ENCODE data around the gene TBC1D22B. TPM values are rescaled to one million over a fixed set of nuclear protein-coding genes. Genes with fewer than 3 reads are reported as not detected.

Gene TBC1D22B, protein sequence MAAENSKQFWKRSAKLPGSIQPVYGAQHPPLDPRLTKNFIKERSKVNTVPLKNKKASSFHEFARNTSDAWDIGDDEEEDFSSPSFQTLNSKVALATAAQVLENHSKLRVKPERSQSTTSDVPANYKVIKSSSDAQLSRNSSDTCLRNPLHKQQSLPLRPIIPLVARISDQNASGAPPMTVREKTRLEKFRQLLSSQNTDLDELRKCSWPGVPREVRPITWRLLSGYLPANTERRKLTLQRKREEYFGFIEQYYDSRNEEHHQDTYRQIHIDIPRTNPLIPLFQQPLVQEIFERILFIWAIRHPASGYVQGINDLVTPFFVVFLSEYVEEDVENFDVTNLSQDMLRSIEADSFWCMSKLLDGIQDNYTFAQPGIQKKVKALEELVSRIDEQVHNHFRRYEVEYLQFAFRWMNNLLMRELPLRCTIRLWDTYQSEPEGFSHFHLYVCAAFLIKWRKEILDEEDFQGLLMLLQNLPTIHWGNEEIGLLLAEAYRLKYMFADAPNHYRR
- 6.9 and 7.7 TPM in 2 replicates for total RNA-seq

GRCh38 chr6:37257634-37258404 lies at the start of gene TBC1D22B, which contains the start of gene TMEM217:
Gene TBC1D22B, plus strand, starts transcription at chr6:37257772. Its CDS starts 146 bp downstream, at chr6:37257918.
Gene TMEM217, minus strand, starts transcription at chr6:37258144. Its CDS starts 39,114 bp downstream, at chr6:37219030.
- Histone ChIP-seq H3K4me3 (ENCODE audit: insufficient read depth, low read length) (peak within 1 kb of the TSS; percentile 88), H3K9me3 (ENCODE audit: low read depth, low read length) (no peaks in the 10 kb centered on the region), H2AFZ (ENCODE audit: low read length) (peak within 1 kb of the TSS; percentile 79), H3K4me2 (ENCODE audit: insufficient read depth, low read length) (peak within 1 kb of the TSS; percentile 89), H3K36me3 (ENCODE audit: insufficient read depth, low read length) (no peaks in the 10 kb centered on the region), H3K79me2 (ENCODE audit: insufficient read depth, low read length) (peaks cover 53% of the 10 kb centered on the region), H3K4me1 (ENCODE audit: insufficient read depth, low read length) (peaks cover 14% of the 10 kb centered on the region), H3K27me3 (ENCODE audit: insufficient read depth, low read length) (no peaks in the 10 kb centered on the region), H3K27ac (ENCODE audit: low read depth, low read length) (peak within 1 kb of the TSS; percentile 95), H4K20me1 (ENCODE audit: insufficient read depth, low read length) (no peaks in the 10 kb centered on the region)
- TF ChIP-seq, protein P1, sequence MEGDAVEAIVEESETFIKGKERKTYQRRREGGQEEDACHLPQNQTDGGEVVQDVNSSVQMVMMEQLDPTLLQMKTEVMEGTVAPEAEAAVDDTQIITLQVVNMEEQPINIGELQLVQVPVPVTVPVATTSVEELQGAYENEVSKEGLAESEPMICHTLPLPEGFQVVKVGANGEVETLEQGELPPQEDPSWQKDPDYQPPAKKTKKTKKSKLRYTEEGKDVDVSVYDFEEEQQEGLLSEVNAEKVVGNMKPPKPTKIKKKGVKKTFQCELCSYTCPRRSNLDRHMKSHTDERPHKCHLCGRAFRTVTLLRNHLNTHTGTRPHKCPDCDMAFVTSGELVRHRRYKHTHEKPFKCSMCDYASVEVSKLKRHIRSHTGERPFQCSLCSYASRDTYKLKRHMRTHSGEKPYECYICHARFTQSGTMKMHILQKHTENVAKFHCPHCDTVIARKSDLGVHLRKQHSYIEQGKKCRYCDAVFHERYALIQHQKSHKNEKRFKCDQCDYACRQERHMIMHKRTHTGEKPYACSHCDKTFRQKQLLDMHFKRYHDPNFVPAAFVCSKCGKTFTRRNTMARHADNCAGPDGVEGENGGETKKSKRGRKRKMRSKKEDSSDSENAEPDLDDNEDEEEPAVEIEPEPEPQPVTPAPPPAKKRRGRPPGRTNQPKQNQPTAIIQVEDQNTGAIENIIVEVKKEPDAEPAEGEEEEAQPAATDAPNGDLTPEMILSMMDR (IDR thresholded peaks at IDR 0.05; ENCODE audit: extremely low read depth, low read depth, low read length): no peak
- DNase-seq (ENCODE audit: insufficient read length, low spot score, missing footprints): peak; percentile 94

GRCh38 chr6:37207903-37208456 lies 49.6 kb upstream of the TBC1D22B start:
- no peak overlapping the region for H3K4me2 ChIP-seq (ENCODE audit: insufficient read depth, low read length)
- DNase-seq (ENCODE audit: insufficient read length, low spot score, missing footprints): peak; percentile 82
- H3K27me3 ChIP-seq (ENCODE audit: insufficient read depth, low read length): no peaks in the 10 kb centered on the region
- no peaks in the 10 kb centered on the region for H4K20me1 ChIP-seq (ENCODE audit: insufficient read depth, low read length)
- H2AFZ ChIP-seq (ENCODE audit: low read length): no peak overlapping the region
- H3K4me1 ChIP-seq (ENCODE audit: insufficient read depth, low read length): peaks cover 3% of the 10 kb centered on the region
- no peaks in the 10 kb centered on the region for H3K79me2 ChIP-seq (ENCODE audit: insufficient read depth, low read length)
- no peak overlapping the region for H3K4me3 ChIP-seq (ENCODE audit: insufficient read depth, low read length)
- TF ChIP-seq, protein P1 (IDR thresholded peaks at IDR 0.05; ENCODE audit: extremely low read depth, low read depth, low read length): peak; percentile 88
- H3K9me3 ChIP-seq (ENCODE audit: low read depth, low read length): no peaks in the 10 kb centered on the region
- no peak overlapping the region for H3K27ac ChIP-seq (ENCODE audit: low read depth, low read length)
- H3K36me3 ChIP-seq (ENCODE audit: insufficient read depth, low read length): no peaks in the 10 kb centered on the region

DNA sequence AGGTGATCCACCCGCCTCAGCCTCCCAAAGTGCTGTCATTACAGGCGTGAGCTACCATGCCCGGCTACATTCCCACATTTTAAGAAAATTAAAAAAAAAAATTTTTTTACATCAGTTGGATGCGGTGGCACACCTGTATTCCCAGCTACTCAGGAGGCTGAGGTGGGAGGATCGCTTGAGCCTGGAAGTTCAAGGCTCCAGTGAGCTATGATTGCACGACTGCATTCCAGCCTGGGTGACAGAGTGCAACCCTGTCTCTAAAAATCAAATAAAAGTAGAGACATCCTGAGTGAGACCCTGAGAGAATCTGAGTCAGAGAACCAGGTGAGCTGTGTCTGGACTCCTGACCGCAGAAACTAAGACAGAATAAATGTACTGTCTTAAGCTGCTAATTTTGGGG lies 48.8 kb upstream of the TBC1D22B start:
- H3K79me2 ChIP-seq (ENCODE audit: insufficient read depth, low read length): no peaks in the 10 kb centered on the region
- no peak overlapping the region for H2AFZ ChIP-seq (ENCODE audit: low read length)
- H3K36me3 ChIP-seq (ENCODE audit: insufficient read depth, low read length): no peaks in the 10 kb centered on the region
- DNase-seq (ENCODE audit: insufficient read length, low spot score, missing footprints): no peak
- H4K20me1 ChIP-seq (ENCODE audit: insufficient read depth, low read length): no peaks in the 10 kb centered on the region
- no peak overlapping the region for H3K4me3 ChIP-seq (ENCODE audit: insufficient read depth, low read length)
- H3K27ac ChIP-seq (ENCODE audit: low read depth, low read length): no peak overlapping the region
- peaks cover 3% of the 10 kb centered on the region for H3K4me1 ChIP-seq (ENCODE audit: insufficient read depth, low read length)
- H3K4me2 ChIP-seq (ENCODE audit: insufficient read depth, low read length): no peak overlapping the region
- H3K27me3 ChIP-seq (ENCODE audit: insufficient read depth, low read length): no peaks in the 10 kb centered on the region
- H3K9me3 ChIP-seq (ENCODE audit: low read depth, low read length): no peaks in the 10 kb centered on the region
- TF ChIP-seq, protein P1 (IDR thresholded peaks at IDR 0.05; ENCODE audit: extremely low read depth, low read depth, low read length): no peak
